Stimulated activated CD4-positive, alpha-beta T cell treated with anti-CD3 and anti-CD28 coated beads, TNF-alpha, amount 100 ng/mL, for 1 hour (primary cell): ENCODE data around the gene PTX3.

Source experiments
- DNase-seq, 3 donors: peaks; one replicate each; pipeline ENCODE4 v3.0.0-alpha.2; 2020; ENCODE audit warnings: low read depth in 3 of 3, low spot score in 1 of 3

Gene PTX3

DNA sequence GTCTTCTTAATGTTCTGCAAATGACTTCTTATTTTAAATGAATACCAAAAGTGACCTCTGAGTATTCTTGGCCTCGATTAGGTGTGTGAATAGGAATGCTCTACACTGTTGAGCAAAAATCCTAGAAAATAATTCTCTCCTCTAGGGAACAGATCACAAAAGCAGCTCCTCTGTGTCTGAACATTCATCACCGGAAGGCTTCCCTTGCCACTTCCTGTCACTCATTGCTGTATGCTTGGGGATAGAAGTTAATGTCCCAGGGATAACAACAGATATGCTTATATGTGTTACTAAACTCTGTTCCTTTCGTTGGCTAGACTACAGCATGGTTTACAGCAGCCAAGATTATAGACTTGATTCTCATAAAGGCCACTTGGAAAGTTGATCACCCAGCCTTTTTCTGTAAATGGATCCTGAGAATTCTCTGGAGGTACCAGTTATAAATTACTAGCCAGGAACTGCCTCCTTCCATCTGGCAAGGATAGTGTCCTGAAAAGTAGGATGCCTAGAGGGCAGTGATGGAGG lies 16.0 kb upstream of the PTX3 start:
- no peak for DNase-seq

DNA sequence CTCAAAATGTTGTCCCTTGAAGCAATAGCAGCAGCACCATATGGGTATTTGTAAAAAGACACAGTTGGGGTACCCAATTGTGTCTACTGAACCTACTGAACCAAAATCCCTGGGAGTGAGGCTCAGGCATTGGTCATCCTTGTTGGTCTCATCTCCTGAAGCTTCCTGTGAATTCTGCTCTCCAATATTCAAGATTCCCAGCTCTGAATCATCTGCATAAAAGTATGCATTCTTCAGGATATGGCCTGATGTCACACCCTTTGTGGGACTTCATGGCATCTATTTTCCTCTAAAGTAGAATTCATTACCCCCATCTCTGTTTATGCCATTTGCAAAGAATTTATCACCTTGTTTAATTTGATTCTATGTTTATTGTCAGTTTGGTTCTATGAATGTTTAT lies 13.3 kb upstream of the PTX3 start:
- no peak for DNase-seq

- no peak for DNase-seq
These were observed 8.7 kb upstream of the PTX3 start for GRCh38 chr3:157427901-157428300.

DNA sequence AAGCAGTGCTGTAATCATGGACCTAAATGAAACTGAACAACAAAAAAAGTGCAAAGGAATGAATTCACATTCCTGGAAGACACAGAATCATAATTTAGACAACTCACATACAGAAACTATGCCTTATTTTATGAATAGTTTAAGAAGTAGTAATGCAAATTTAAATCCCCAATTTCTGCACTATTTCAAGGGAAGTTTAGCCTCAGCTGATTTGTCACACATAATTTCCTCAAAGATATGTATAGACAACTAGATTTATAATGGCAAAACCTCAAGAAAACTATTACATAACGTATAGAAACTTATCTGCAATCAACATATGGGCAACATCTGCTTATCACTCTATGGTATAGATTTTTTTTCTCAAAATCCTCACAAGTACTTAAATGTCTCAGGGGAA lies 7.8 kb upstream of the PTX3 start:
- no peak for DNase-seq

- DNase-seq, result no peak
These were observed 6.9 kb upstream of the PTX3 start for GRCh38 chr3:157429708-157430107.

GRCh38 chr3:157438194-157438730 lies 1.6 kb downstream of the PTX3 start:
- DNase-seq, result no peak

- DNase-seq, result no peak
These were observed 4.5 kb downstream of the PTX3 start for GRCh38 chr3:157441102-157441624.

- no peak for DNase-seq
These were observed 6.1 kb downstream of the PTX3 start for GRCh38 chr3:157442729-157443128.

DNA sequence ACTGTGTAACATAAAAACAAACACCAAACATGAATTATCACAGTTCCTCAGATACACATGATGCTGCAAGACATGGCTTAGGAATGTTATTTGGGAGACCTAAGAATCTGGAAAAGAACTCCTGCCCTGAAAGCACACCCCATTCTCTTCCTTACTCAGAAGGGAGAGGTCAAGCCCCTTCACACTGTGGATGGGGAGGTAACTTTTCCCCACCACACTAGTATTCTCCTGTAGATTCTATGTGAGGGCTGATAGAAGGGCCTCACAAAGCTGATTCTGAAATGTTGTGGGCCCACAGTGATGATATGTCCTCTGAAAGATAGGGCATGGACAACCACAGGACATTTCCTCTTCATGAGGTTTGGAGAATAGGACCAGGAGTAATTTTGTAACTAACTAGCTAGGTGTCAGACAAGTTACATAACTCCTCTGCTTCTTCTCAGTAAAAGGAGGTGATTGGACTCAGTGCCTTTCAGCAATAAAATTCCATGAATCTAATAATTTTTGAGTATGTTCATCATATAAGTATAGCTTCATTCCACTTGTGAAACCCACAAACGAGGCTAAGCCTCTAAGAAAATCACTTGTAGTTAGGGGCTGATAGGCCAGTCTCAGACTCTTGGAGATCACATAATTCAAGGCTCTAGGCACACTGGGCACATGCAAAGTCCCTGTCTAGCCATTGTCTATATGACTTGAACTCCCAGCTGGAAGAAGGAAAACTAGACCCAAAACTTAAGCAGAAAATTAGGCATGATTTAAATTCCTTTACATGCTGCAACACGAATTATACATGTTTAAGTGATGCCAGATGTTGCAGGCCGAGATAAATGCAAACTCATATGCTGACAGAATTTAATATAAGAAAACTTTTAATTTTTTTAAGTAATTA lies 7.5 kb downstream of the PTX3 start:
- no peak for DNase-seq

GRCh38 chr3:157444797-157445184 lies 8.1 kb downstream of the PTX3 start:
- DNase-seq, result no peak

DNA sequence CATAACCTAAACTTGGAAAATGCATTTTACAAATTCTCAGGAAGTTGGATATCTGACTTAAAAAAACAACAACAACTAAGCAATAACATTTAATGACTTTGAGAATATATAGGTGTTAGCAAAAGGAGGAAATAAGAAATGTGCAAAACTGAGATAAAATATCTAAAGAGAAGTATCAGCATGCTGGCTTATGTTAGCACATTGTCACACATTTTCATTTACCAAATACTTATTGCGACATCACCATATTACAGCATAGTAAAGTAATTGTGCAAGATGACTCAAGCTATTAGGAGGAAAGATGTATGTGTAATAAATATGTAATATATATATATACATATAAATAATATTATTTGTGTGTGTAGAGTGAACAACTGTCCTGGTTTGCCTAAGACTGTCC lies 9.2 kb downstream of the PTX3 start:
- no peak for DNase-seq

GRCh38 chr3:157447026-157447694 lies 10.5 kb downstream of the PTX3 start:
- no peak for DNase-seq

DNA sequence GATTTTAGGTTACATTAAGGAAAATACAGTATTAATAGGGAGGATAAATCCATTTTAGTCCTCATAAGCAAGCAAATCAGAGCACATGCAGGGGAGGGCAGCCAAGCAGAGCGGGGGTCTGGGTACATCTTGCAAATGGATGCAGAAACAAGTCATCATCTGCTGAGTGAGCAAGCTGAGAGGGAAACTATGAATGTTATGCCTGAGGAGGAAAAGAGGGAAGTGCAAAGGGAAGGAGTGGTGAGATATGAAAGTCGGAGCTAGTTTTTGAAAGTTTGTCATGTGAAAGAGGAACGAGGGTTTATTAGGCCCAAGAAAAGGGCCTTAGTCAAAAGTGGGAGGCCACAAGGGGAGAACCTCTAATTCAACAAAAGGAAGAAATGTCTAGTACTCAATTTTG lies 15.4 kb downstream of the PTX3 start:
- no peak for DNase-seq

GRCh38 chr3:157453824-157454223 lies 17.2 kb downstream of the PTX3 start:
- DNase-seq, result no peak

- no peak for DNase-seq
These were observed 23.1 kb downstream of the PTX3 start for GRCh38 chr3:157459706-157460105.

DNA sequence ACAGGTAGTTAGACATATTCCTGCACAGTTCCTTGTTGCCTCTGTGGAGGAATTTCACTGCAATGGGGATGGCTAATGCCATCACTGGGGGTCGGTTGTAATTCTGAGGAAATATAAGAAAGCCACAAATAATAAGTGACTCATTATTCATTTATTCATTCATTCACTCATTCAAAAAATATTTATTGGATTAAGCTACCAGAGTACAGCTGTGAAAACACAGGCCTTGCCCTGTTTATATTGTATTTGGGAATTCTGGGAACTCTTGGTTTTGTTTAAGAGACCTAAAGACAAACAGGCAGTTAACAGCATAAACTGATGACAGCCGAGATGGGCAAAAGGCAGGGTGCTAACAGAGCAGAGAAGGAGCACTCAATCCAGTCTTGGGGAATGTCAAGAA lies 23.6 kb downstream of the PTX3 start:
- DNase-seq, result no peak

- no peak for DNase-seq
These were observed 27.2 kb downstream of the PTX3 start for GRCh38 chr3:157463816-157464215.

DNA sequence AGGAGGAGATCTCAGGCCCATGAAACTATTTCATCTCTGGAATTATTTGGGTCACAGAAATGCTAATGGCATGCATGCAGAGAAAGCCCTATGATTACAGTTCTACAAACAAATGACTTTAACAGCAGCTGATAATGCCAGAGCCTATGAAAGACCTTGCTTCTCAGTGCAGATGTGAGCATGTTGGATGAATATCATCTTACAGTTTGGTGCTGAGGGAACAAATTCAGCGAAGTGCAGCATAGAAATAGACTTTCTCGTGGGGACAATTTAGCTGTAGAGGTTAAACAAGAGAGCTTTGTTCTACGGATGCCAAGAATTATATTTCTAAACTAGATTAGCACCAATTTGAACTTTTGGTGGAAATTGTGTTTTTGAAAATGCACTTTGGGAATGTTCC lies 27.7 kb downstream of the PTX3 start:
- DNase-seq, result no peak

GRCh38 chr3:157465741-157466140 lies 29.1 kb downstream of the PTX3 start:
- DNase-seq, result no peak

GRCh38 chr3:157467200-157467599 lies 30.6 kb downstream of the PTX3 start:
- DNase-seq, result no peak

DNA sequence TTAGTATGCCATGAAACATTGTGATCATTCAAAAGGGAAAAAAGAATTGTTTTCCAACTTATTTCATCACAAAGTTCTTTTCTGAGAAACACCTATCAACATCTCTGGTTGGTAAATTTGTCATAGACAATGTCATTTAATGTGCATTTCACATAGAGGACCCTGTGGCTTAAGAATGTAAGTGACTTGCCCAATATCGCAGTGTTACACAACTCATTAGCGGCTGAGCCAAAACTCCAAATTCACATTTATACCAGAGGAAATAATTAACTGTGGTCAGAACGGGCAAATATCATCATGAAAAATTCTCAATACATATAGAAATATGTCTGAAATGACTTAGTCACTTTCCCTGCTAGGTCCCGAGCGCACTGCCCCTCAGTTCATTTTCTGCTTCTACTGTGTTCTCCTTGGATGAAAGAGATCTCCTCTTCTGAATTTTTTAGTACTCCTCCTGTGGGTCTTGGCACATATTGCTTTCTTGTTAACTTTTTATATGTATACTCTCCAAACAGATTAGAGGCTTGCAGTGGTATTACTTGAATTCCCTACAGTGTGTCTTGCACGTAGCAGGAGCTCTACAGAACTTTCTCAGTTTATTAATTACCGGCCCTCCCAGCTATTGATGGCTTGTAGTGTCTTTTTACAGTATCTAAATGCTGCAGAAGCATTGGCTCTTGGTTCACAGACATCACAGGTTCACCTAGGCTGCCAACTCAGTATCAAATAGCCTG lies 33.1 kb downstream of the PTX3 start:
- DNase-seq, result no peak
